ENCODE measurements around the gene NCAPH2.

- no peak for TF ChIP-seq GATA2 (IDR thresholded peaks at IDR 0.05; ENCODE audit: low read depth, low read length)
- no peak for TF ChIP-seq GATA3 (IDR thresholded peaks at IDR 0.05; ENCODE audit: low read depth, low read length)
These were observed 12.9 kb downstream of the NCAPH2 start for GRCh38 chr22:50520826-50521453.
